Measurements from ENCODE around the gene WRAP73. TPM values are rescaled to one million over a fixed set of nuclear protein-coding genes. Genes with fewer than 3 reads are reported as not detected.

Gene WRAP73
- total and polyA plus RNA-seq, 2 experiments from 2014 or later: 14.7 to 28.8 TPM

GRCh38 chr1:3601743-3602142 is 48.2 kb downstream of the WRAP73 start:
- H3K27me3 ChIP-seq: no peaks in the 10 kb centered on the region
- 91% methylated on average over 15 of the region's 16 CpGs for WGBS (ENCODE audit: low lambda C conversion rate, missing lambda C conversion rate)
- H3K4me1 ChIP-seq (ENCODE audit: insufficient read depth): peaks cover 15% of the 10 kb centered on the region
- no peaks in the 10 kb centered on the region for H3K9me2 ChIP-seq (replicated peaks; ENCODE audit: insufficient read depth)
- TF ChIP-seq EZH2phosphoT487 (IDR thresholded peaks at IDR 0.05; ENCODE audit: low read depth, severe bottlenecking, unreplicated experiment) (no peak), CTCF (IDR thresholded peaks at IDR 0.05; ENCODE audit: poor library complexity) (no peak), EZH2 (IDR thresholded peaks at IDR 0.05; ENCODE audit: borderline replicate concordance) (no peak)
- H3K79me2 ChIP-seq: no peaks in the 10 kb centered on the region
- no peak overlapping the region for H3K4me3 ChIP-seq
- H3K27ac ChIP-seq: no peak overlapping the region
- H2AFZ ChIP-seq: no peak overlapping the region
- no peak overlapping the region for H3K4me2 ChIP-seq
- DNase-seq (ENCODE audit: low spot score): no peak
- no peaks in the 10 kb centered on the region for H3K36me3 ChIP-seq (replicated peaks; ENCODE audit: insufficient read depth, low read depth)
- H4K20me1 ChIP-seq (ENCODE audit: insufficient read depth, poor library complexity, severe bottlenecking): no peaks in the 10 kb centered on the region
- H3K9me3 ChIP-seq (ENCODE audit: low read depth): no peaks in the 10 kb centered on the region

GRCh38 chr1:3600354-3600753 is 49.5 kb downstream of the WRAP73 start:
- Histone ChIP-seq H3K9me2 (replicated peaks; ENCODE audit: insufficient read depth) (no peaks in the 10 kb centered on the region), H2AFZ (no peak overlapping the region), H3K4me2 (no peak overlapping the region), H3K27ac (no peak overlapping the region), H3K27me3 (no peaks in the 10 kb centered on the region), H3K9me3 (ENCODE audit: low read depth) (no peaks in the 10 kb centered on the region), H4K20me1 (ENCODE audit: insufficient read depth, poor library complexity, severe bottlenecking) (no peaks in the 10 kb centered on the region), H3K36me3 (replicated peaks; ENCODE audit: insufficient read depth, low read depth) (no peaks in the 10 kb centered on the region), H3K4me1 (ENCODE audit: insufficient read depth) (peaks cover 15% of the 10 kb centered on the region), H3K4me3 (no peak overlapping the region), H3K79me2 (no peaks in the 10 kb centered on the region)
- WGBS (ENCODE audit: low lambda C conversion rate, missing lambda C conversion rate): 93% methylated on average over 10 of the region's 10 CpGs
- TF ChIP-seq EZH2 (IDR thresholded peaks at IDR 0.05; ENCODE audit: borderline replicate concordance) (no peak), CTCF (IDR thresholded peaks at IDR 0.05; ENCODE audit: poor library complexity) (no peak), EZH2phosphoT487 (IDR thresholded peaks at IDR 0.05; ENCODE audit: low read depth, severe bottlenecking, unreplicated experiment) (no peak)
- no peak for DNase-seq (ENCODE audit: low spot score)

- no peak for TF ChIP-seq EZH2phosphoT487 (IDR thresholded peaks at IDR 0.05; ENCODE audit: low read depth, severe bottlenecking, unreplicated experiment)
- no peak for TF ChIP-seq CTCF (IDR thresholded peaks at IDR 0.05; ENCODE audit: poor library complexity)
- no peak for TF ChIP-seq EZH2 (IDR thresholded peaks at IDR 0.05; ENCODE audit: borderline replicate concordance)
- H3K9me3 ChIP-seq (ENCODE audit: low read depth): no peaks in the 10 kb centered on the region
- H4K20me1 ChIP-seq (ENCODE audit: insufficient read depth, poor library complexity, severe bottlenecking): no peaks in the 10 kb centered on the region
- H3K27ac ChIP-seq: no peak overlapping the region
- H3K79me2 ChIP-seq: no peaks in the 10 kb centered on the region
- no peak overlapping the region for H3K4me3 ChIP-seq
- H3K9me2 ChIP-seq (replicated peaks; ENCODE audit: insufficient read depth): no peaks in the 10 kb centered on the region
- 90% methylated on average over 15 of the region's 15 CpGs for WGBS (ENCODE audit: low lambda C conversion rate, missing lambda C conversion rate)
- no peak for DNase-seq (ENCODE audit: low spot score)
- no peak overlapping the region for H3K4me2 ChIP-seq
- no peak overlapping the region for H2AFZ ChIP-seq
- H3K36me3 ChIP-seq (replicated peaks; ENCODE audit: insufficient read depth, low read depth): no peaks in the 10 kb centered on the region
- peaks cover 15% of the 10 kb centered on the region for H3K4me1 ChIP-seq (ENCODE audit: insufficient read depth)
- H3K27me3 ChIP-seq: no peaks in the 10 kb centered on the region
Observed at GRCh38 chr1:3599816-3600215, 50.1 kb downstream of the WRAP73 start.
